SKM-1 treated with dmso at 0.1 percent for 144 hours (cell line): ENCODE data around the gene DMAC2.
"Not testable (repeated sequence)": the region's sequence is repeated elsewhere in the genome, so short reads cannot be mapped to it uniquely, and the experiment has no call there.

ENCODE experiments used
- DNase-seq: peaks from one replicate; lab custom pipeline; 2025; ENCODE audit not compliant: unreplicated experiment; lab: John Stamatoyannopoulos, UW

The DMAC2 gene

GRCh38 chr19:41439441-41440222, at the start of gene DMAC2:
TSS of gene DMAC2 (minus strand) at chr19:41439912. CDS start at chr19:41439899, 13 bp downstream.
- peak; percentile 98 for DNase-seq

GRCh38 chr19:41486953-41487352, 47.2 kb upstream of the DMAC2 start:
- DNase-seq: not testable (repeated sequence)

GRCh38 chr19:41484822-41485221, 45.1 kb upstream of the DMAC2 start:
- no peak for DNase-seq

- no peak for DNase-seq
Measured at GRCh38 chr19:41480336-41480735, 40.6 kb upstream of the DMAC2 start.

- no peak for DNase-seq
Measured at GRCh38 chr19:41479757-41480191, 40.1 kb upstream of the DMAC2 start.

GRCh38 chr19:41478875-41479756, 39.4 kb upstream of the DMAC2 start:
- DNase-seq: no peak

- no peak for DNase-seq
Measured at GRCh38 chr19:41478171-41478570, 38.5 kb upstream of the DMAC2 start.

GRCh38 chr19:41476583-41476982, 36.9 kb upstream of the DMAC2 start:
- no peak for DNase-seq

GRCh38 chr19:41463257-41464256, 23.8 kb upstream of the DMAC2 start:
- DNase-seq: not testable (repeated sequence)

GRCh38 chr19:41462497-41462896, 22.8 kb upstream of the DMAC2 start:
- DNase-seq: no peak

- DNase-seq: no peak
Measured at GRCh38 chr19:41457241-41457640, 17.5 kb upstream of the DMAC2 start.

- DNase-seq: no peak
Measured at GRCh38 chr19:41456342-41456918, 16.7 kb upstream of the DMAC2 start.

GRCh38 chr19:41455936-41456335, 16.2 kb upstream of the DMAC2 start:
- no peak for DNase-seq

- no peak for DNase-seq
Measured at GRCh38 chr19:41452584-41453275, 13.0 kb upstream of the DMAC2 start.

GRCh38 chr19:41449865-41450178, 10.1 kb upstream of the DMAC2 start:
- DNase-seq: no peak

- DNase-seq: peak; percentile 61
Measured at GRCh38 chr19:41449079-41449864, 9.6 kb upstream of the DMAC2 start.

GRCh38 chr19:41447732-41448332, 8.1 kb upstream of the DMAC2 start:
- DNase-seq: no peak

GRCh38 chr19:41445575-41445974, 5.9 kb upstream of the DMAC2 start:
- no peak for DNase-seq
